Measurements from ENCODE around the gene PCSK1N. TPM values are rescaled to one million over a fixed set of nuclear protein-coding genes. Genes with fewer than 3 reads are reported as not detected.
"Not testable (repeated sequence)": the region's sequence is repeated elsewhere in the genome, so short reads cannot be mapped to it uniquely, and the experiment has no call there.

Gene PCSK1N, protein sequence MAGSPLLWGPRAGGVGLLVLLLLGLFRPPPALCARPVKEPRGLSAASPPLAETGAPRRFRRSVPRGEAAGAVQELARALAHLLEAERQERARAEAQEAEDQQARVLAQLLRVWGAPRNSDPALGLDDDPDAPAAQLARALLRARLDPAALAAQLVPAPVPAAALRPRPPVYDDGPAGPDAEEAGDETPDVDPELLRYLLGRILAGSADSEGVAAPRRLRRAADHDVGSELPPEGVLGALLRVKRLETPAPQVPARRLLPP
- total RNA-seq: 0.30 TPM

DNA sequence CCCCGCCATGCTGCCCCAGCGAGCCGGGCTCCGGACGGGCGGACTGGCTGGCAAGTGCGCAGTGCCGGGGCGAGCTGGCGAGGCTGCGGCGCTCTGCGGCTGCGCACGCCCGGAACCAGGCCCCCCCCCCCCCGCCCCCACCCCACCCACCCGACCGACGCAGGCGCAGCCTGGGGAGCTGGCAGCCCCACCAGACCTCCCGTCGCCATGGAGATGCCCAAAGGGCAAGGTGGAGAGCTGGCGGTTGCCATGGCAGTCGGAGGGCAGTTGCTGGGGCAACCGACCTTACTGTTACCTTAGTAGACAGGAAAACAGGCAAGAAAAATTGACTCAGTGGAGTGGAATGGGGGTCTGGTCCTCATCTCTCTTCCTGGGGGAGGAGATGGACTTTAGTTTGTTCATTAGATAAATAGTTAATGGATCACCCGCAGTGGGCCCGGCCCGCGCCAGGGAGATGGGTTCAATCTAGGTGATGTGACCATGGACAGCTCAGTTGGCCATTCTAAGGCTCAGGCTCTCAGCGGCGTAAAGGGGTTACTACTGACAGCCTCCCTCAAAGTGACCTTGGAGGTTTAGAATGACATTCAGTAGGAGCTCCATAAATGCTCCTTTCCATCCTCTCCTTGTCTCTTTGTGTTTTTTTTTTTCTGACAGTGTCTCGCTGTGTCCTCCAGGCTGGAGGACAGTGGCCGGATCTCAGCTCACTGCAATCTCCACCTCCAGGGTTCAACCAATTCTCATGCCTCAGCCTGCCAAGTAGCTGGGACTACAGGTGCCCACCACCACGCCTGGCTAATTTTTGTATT, at the start of gene PCSK1N:
PCSK1N (minus strand) TSS at position 87 of the 806 bp plus-strand sequence; CDS start at position 9, 78 bp downstream.
- DNase-seq: no peak

DNA sequence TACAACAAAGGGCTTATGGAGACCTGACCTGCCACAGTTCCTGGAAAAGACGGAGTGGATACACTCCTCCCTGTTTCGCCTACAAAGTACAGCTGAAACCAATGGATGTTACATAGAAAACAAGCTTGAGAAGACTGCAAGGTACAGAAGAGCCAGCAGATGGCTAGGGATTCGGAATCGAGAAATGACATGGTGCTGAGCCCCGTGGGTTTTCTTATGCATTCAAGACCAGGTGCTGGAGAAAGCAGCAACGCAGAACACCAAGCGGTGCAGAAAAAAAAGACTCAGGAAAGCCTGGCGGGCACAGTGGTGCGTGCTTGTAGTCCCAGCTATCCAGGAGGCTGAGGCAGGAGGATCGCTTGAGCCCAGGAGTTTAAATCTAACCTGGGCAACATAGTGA, 48.3 kb upstream of the PCSK1N start:
- DNase-seq: no peak

DNA sequence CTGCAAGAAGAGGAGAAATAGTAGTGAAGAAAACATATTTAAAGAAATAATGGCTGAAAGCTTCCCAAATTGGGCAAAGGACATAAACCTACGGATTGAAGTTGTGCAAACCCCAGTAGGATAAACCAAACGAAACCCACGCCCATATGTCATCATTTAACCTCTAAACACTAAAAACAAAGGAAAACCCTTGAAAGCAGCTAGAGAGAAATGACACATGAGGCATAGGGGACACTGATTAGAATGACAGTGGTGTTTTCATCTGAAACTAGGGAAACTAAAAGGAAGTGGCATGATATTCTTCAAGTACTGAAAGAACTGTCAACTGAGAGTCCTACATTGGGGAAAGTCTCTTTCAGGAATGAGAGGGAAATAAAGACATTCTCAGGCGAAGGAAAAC, 41.5 kb upstream of the PCSK1N start:
- not testable (repeated sequence) for DNase-seq

DNA sequence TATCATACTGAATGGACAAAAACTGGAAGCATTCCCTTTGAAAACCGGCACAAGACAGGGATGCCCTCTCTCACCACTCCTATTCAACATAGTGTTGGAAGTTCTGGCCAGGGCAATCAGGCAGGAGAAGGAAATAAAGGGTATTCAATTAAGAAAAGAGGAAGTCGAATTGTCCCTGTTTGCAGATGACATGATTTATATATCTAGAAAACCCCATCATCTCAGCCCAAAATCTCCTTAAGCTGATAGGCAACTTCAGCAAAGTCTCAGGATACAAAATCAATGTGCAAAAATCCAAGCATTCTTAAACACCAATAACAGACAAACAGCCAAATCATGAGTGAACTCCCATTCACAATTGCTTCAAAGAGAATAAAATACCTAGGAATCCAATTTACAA, 36.6 kb upstream of the PCSK1N start:
- DNase-seq: not testable (repeated sequence)

DNA sequence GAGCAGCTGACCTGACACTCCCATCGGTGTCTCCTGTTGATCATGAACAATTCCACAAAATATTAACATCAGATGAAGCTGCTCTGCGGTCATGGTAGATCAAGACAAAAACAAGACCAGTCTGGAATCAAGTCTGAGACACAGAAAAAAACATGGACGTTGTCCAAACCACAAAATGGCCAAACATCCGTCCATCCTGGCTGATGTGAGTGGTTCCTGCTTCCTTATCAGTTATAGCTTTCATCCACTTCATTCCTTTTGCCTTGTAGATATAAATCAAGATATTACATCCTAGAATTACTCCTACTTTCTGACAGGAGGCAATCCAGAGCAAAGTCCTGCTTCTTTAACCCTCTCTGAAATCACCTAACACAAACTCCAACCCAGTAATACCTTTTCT, 28.8 kb upstream of the PCSK1N start:
- no peak for DNase-seq

DNA sequence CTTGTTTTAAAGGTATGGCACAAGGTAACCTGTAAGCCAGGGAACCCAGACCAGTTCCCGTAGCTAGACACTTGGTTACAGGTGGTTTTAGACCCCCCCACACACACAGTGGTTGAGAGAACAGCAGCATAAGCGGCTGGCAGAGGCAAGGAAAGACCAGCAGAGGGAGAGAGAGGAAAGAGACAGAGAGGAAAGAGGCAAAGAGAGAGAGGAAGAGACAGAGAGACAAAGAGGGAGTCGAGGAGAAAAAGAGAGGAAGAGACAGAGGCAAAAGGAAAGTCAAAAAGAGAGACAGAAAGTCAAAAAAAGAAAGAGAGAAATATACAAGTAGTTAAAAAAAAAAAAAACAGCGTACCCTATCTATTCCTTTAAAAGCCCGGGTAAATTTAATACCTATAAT, 19.5 kb upstream of the PCSK1N start:
- no peak for DNase-seq

DNA sequence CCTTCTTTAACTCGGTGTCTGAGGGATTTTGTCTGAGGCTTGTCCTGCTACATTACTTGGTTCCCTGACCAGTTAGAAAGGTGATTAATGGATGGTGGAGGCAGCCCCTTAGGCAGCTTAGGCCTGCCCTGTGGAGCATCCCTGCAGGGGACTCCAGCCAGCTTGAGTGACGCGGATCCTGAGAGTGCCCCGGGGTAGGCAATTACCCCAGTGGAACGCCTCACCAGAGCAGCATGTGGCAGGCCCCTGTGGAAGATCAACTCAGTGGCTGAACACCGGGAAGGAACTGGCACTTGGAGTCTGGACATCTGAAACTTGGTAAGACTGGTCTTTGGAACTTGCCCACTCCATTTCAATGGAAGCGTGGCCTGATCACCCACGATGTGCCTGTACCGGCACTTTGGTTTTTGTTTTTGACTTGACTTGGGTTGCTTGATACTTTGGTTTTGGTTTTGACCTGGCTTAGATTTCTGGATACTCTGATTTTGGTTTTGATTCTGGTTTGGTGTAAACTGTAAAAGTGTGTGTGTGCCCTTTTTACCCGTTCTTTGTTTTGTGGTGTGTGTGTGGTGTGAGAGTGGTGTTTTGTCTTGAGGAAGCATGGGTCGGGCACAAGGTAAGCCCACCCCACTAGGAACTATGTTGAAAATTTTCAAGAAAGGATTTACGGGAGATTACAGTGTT, 18.9 kb upstream of the PCSK1N start:
- DNase-seq: not testable (repeated sequence)

DNA sequence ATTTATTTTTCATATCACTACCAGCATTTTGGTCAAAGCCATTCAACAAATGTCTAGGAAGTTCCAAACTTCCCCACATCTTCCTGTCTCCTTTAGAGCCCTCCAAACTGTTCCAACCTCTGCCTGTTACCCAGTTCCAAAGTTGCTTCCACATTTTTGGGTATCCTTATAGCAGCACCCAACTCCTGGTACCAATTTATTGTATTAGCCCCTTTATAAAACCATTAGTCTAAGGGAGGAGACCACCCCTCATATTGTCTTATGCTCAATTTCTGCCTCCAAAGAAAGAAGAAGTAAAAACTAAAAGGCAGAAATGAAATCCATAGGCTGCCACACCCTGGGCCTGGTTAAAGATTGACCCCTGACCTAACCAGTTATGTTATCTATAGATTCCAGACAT, 18.1 kb upstream of the PCSK1N start:
- not testable (repeated sequence) for DNase-seq

DNA sequence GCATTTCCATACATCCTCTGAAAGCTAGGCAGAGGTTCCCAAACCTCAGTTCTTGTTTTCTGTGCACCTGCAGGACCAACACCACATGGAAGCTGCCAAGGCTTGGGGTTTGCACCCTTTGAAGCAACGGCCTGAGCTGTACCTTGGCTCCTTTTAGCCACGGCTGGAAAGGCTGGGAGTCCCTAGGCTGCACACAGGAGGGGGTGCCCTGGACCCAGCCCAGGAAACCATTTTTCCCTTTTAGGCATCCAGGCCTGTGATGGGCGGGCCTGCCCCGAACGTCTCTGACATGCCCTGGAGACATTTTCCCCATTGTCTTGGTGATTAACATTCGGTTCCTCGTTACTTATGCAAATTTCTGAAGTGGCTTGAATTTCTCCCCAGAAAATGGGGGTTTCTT, 17.4 kb upstream of the PCSK1N start:
- DNase-seq: no peak

DNA sequence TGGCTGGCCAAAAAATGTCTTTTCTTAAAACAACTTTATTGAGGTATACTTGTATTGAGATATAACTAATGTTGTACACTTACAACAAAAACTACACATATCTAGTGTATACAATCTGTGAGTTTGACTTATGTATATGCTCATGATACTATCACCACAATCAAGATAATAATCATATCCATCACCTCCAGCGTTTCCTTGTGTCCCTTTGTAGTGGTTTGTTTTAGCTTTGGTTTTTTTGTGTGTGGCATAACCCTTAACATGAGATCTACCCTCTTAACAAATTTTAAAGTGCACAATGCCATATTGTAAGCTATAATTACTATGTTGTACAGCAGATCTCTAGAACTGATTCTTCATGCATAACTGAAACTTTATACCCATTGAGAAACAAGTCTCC, 13.4 kb upstream of the PCSK1N start:
- no peak for DNase-seq

DNA sequence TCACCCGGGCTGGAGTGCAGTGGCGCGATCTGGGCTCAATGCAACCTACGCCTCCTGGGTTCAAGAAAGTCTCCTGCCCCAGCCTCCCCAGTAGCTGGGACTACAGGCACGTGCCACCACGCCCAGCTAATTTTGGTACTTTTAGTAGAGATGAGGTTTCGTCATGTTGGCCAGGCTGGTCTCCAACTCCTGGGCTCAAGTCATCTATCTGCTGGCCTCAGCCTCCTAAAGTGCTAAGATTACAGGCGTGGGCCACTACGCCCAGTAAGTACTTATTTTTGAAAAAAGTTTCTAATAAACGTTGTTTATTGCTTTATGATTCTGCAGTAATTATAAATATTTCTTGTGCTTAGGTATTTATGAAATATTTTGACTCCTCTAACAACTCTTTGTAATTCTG, 4.3 kb upstream of the PCSK1N start:
- no peak for DNase-seq

DNA sequence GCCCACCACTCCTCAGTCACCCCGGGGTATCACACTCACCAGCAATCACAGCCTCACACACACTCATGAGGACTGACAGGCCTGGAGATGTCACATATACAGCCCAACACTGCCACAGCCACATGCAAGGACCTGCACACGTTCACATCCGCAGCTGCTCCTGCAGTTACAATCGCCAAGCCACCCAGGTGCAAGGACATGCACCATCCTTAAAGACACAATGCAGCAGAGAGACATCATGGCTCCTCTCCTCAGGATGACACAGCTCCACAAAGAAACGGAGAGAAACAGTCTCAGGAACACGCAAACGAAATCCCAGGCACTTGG, 1.1 kb downstream of the PCSK1N start:
- no peak for DNase-seq

DNA sequence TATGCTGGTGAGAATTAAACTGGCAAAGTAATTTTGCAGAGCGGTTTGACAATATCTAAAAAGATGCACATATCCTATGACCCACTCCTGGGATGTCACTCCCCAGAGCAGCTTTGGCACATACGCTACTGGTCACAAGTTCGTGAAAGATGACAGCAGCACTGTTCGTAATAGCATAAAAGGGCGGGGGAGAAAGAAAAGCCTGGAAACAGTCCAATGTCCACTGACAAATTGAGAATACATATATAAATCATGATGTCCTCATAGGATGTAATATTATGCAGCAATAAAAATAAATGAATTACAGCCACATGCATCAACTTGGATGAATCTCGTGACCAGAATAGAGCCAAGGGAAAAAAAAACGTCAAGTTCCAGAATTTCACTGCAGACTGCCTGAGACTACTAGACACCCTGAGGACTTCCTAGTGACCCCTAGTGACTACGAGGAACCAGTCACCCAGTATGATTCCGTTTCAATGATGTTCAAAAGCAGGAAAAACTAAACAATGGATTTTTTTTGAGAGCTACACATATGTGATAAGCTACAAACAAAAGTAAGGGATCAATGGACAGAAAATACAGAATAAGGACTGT, 1.8 kb downstream of the PCSK1N start:
- no peak for DNase-seq

DNA sequence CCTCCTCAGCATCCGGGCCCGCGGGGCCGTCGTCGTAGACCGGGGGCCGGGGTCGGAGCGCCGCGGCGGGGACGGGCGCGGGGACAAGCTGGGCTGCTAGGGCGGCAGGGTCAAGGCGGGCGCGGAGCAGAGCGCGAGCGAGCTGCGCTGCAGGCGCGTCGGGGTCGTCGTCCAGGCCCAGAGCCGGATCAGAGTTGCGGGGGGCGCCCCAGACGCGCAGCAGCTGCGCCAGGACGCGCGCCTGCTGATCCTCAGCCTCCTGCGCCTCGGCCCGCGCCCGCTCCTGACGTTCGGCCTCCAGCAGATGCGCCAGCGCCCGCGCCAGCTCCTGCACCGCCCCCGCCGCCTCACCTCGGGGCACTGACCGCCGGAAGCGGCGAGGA, 3.5 kb downstream of the PCSK1N start:
- DNase-seq: no peak

DNA sequence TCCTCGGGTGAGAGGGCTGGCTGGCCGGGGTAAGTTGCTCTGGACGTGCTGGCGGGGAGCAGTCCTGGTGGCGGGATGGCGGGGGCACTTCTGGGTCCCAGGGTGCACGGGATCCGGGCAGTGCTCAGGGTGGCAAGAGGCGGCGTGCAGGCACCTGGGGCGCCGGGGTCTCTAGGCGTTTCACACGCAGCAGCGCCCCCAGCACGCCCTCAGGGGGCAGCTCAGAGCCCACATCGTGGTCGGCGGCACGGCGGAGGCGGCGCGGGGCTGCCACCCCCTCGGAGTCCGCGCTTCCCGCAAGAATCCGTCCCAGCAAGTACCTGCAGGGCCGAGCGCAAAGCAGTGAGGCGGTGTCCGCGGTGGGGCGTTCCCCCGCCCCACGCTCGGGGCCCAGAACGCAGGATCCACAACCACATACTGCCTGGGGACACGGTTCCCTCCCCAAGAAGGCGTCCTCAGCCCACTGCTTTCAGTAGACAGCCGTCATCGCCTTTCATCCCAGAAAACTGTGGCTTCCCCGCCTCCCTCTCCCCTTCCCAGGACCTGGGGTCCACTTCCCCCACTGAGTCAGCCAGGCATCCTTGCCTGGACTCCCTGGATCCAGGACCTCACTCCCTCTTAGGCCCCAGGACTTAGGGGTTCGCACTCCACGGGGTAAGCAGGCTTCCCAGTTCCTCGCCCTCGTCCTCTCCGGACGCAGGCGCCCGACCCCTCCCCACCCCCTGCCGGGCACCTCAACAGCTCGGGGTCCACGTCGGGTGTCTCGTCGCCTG, 4.1 kb downstream of the PCSK1N start:
- DNase-seq: no peak

DNA sequence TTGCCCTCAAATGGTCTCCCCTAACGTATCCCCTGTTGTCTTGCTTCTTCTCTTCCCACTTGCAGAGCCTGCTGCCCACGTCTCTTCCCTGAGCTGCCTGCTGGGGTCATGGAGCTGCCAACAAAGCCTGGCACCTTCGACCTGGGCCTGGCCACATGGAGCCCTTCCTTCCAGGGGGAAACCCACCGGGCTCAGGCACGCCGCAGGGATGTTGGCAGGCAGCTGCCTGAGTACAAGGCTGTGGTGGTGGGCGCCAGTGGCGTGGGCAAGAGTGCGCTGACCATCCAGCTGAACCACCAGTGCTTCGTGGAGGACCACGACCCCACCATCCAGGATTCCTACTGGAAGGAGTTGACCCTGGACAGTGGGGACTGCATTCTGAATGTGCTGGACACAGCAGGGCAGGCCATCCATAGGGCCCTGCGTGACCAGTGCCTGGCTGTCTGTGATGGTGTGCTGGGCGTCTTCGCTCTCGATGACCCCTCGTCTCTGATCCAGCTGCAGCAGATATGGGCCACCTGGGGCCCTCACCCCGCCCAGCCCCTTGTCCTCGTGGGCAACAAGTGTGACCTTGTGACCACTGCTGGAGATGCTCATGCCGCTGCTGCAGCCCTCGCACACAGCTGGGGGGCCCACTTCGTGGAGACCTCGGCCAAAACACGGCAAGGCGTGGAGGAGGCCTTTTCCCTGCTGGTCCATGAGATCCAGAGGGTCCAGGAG, 6.2 kb downstream of the PCSK1N start:
- DNase-seq: no peak

DNA sequence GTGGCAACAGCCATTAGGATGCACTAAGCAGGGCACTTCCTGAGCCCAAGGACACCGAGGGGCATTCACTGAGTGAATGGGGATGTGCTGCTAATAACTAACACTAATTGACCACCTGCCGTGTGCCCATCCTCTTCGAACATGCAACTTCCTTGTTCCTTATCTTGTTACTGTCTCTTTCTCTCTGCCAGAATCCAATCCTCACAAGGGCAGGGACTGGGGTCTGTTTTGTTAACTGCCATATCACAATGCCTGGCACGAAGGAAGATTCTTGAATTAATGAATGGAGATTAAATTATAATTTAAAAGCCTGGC, 7.8 kb downstream of the PCSK1N start:
- DNase-seq: no peak

DNA sequence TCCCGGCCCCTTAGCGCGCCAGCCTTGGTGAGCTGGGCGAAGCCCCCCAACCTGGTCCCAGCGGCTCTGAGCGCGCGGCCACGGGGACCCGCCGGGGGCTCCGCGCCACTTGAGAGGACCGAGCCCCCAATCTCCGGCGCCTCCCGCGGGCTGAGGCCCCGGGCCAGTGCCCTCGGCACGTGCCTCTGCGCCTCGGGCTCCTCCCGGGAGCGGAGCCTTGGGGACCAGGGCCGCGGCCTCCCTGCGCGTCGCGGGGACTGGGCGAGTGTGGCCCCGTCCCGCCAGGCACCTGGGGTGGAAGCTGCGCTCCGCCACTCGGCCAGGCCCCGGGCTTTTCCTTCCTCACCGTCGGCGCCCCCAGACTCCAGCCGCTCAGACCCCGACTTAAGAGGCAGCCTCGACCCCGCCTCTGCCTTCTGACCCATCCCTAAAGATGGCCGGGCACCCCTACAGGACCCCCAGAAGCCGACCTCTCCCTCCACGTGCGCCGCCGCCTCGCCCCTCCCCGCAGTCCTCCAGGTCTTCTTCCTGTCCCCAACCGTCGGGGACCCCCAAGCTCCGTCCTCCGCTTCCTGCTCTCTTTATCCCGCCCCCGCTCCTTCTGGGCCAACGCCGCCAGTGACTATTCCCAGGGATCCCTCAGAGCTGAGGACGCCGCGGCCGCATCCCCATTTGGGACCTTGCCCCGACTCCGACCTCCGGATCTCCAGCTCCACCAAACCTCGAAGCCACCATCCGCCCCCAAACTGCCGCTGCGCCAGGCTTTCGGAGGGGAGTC, 8.3 kb downstream of the PCSK1N start:
- no peak for DNase-seq

DNA sequence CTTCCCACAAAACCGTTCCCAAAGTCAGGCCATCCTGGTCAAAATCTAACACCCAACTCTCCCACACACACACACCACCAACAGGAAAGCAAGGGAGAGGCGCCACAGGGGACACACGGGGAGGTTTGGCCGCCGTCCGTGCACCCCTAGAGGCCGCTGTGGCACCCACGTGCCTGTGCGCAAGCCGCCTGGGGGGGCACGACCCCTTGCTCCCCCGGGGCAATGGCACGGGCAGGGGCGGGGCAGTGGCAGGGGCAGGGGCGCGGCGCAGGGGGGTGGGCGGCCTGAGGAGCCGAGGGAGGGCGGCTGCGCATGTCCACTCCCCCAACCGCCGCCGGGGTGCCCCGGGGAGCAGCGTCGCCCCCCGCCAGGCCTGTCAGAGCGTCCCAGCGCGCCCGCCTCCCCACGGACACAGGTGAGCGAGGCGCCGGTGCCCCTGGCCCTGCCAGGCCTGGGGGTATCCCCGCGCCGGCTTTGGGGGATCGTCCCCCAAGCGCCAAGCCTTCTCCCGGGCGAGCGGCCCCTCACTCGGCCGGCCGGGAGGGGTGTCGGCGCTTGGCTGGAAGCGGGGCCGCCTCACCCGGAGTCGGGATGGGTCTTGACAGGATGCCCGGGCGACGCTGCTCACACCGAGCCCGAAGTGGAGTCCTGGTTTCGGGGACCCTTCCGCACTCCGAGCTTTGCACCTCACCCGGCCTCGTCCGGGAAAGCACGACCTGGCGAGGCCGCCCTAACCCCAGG, 9.1 kb downstream of the PCSK1N start, which contains the start of gene ERAS:
ERAS (plus strand) TSS at position 379 of the 741 bp plus-strand sequence. CDS start 2,611 bp downstream, outside the sequence.
- no peak for DNase-seq

DNA sequence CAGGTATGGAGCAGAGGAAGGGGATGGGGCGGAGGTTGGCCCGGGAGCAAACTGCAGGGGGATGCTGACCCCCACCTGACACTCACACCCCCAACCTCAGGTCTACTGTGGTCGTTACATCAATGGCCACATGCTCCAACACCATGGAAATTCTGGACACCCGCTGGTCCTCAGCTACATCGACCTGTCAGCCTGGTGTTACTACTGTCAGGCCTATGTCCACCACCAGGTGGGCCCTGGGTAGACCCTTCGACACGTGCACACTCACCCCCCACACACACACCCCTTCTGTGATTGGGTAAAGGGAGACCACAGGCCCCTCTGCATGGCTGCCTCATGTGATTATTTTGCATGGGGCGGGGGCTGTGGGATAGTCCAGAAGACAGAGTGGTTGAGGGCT, 11.3 kb downstream of the PCSK1N start:
- DNase-seq: no peak
